ENCODE data around the gene MOK.
A peak's percentile ranks its signal among the peaks of the same experiment; 100 is the strongest.

The MOK gene

GRCh38 chr14:102184316-102185035, 120.5 kb downstream of the MOK start:
- no peak for TF ChIP-seq CTCF (IDR thresholded peaks at IDR 0.05; ENCODE audit: control insufficient read depth, extremely low read depth, insufficient read depth)
- DNase-seq (ENCODE audit: low read depth): no peak
- no peak overlapping the region for H3K4me3 ChIP-seq (ENCODE audit: low read depth, low read length)

GRCh38 chr14:102183886-102184285, 121.1 kb downstream of the MOK start:
- DNase-seq (ENCODE audit: low read depth): no peak
- TF ChIP-seq CTCF (IDR thresholded peaks at IDR 0.05; ENCODE audit: control insufficient read depth, extremely low read depth, insufficient read depth): no peak

GRCh38 chr14:102182936-102183619, 121.9 kb downstream of the MOK start:
- H3K4me3 ChIP-seq (ENCODE audit: low read depth, low read length): no peak overlapping the region
- no peak for TF ChIP-seq CTCF (IDR thresholded peaks at IDR 0.05; ENCODE audit: control insufficient read depth, extremely low read depth, insufficient read depth)
- DNase-seq (ENCODE audit: low read depth): peak; percentile 54

More at GRCh38 chr14:102183886-102184285, 121.1 kb downstream of the MOK start:
- H3K4me3 ChIP-seq (ENCODE audit: low read depth, low read length): no peak overlapping the region

GRCh38 chr14:102182190-102182589, 122.8 kb downstream of the MOK start:
- no peak for DNase-seq (ENCODE audit: low read depth)

GRCh38 chr14:102181187-102181586, 123.8 kb downstream of the MOK start:
- no peak for DNase-seq (ENCODE audit: low read depth)
- TF ChIP-seq CTCF (IDR thresholded peaks at IDR 0.05; ENCODE audit: control insufficient read depth, extremely low read depth, insufficient read depth): no peak
- H3K4me3 ChIP-seq (ENCODE audit: low read depth, low read length): no peak overlapping the region

More at GRCh38 chr14:102182190-102182589, 122.8 kb downstream of the MOK start:
- TF ChIP-seq CTCF (IDR thresholded peaks at IDR 0.05; ENCODE audit: control insufficient read depth, extremely low read depth, insufficient read depth): no peak
- H3K4me3 ChIP-seq (ENCODE audit: low read depth, low read length): no peak overlapping the region

GRCh38 chr14:102180248-102180998, 124.5 kb downstream of the MOK start:
- no peak overlapping the region for H3K4me3 ChIP-seq (ENCODE audit: low read depth, low read length)
- TF ChIP-seq CTCF (IDR thresholded peaks at IDR 0.05; ENCODE audit: control insufficient read depth, extremely low read depth, insufficient read depth): no peak
- DNase-seq (ENCODE audit: low read depth): no peak
